Fibroblast of lung (primary cell): ENCODE data around the gene NUP210L.

Experiments used
- CTCF ChIP-seq, 2 donors: IDR thresholded peaks in 1 of 2; conservative IDR thresholded peaks in 1 of 2; 1 replicate in 1 of 2; 2 replicates in 1 of 2; pipeline ENCODE4 v1.5.1; 2011 to 2012; ENCODE audit warnings: low read length in 2 of 2, control low read depth in 1 of 2, inconsistent platforms in 1 of 2, low read depth in 1 of 2, mild to moderate bottlenecking in 1 of 2
- EZH2 ChIP-seq: IDR thresholded peaks from 2 replicates; pipeline ENCODE4 v1.5.1; 2012; ENCODE audit warnings: low read length, control low read depth, mild to moderate bottlenecking; ENCODE audit errors: missing control alignments

GRCh38 chr1:154019269-154019668 is 135.6 kb downstream of the NUP210L start:
- no peak for TF ChIP-seq EZH2
- no peak for TF ChIP-seq CTCF (conservative IDR thresholded peaks at IDR 0.05 in 1 of 2, IDR thresholded peaks at IDR 0.05 in 1 of 2; ENCODE audit: low read depth in 1 of 2, low read length in 2 of 2)
